Activated effector memory CD4-positive, alpha-beta T cell treated with Interleukin-2 at 50 U/mL for 16 hours (primary cell): ENCODE data around the gene ZMAT5.

Experiments used
- DNase-seq: peaks from one replicate; pipeline ENCODE4 v3.0.0-alpha.2; 2020

ZMAT5 gene

GRCh38 chr22:29726512-29727130 is 40.2 kb downstream of the ZMAT5 start:
- no peak for DNase-seq

- DNase-seq: no peak
Observed at GRCh38 chr22:29726106-29726505, 40.7 kb downstream of the ZMAT5 start.

- no peak for DNase-seq
Observed at GRCh38 chr22:29724843-29725242, 42.0 kb downstream of the ZMAT5 start.

- DNase-seq: no peak
Observed at GRCh38 chr22:29723766-29724165, 43.0 kb downstream of the ZMAT5 start.

GRCh38 chr22:29722587-29722986 is 44.2 kb downstream of the ZMAT5 start:
- no peak for DNase-seq

- DNase-seq: no peak
Observed at GRCh38 chr22:29722151-29722550, 44.7 kb downstream of the ZMAT5 start.

GRCh38 chr22:29720811-29721323 is 45.9 kb downstream of the ZMAT5 start:
- DNase-seq: no peak

GRCh38 chr22:29719899-29720645 is 46.7 kb downstream of the ZMAT5 start, which contains the start of gene CABP7:
TSS of gene CABP7 (plus strand) at chr22:29720003. CDS start at chr22:29720425, 422 bp downstream.
- DNase-seq: no peak

GRCh38 chr22:29718949-29719898 is 47.6 kb downstream of the ZMAT5 start:
- DNase-seq: no peak

- no peak for DNase-seq
Observed at GRCh38 chr22:29717789-29718188, 49.0 kb downstream of the ZMAT5 start.

- no peak for DNase-seq
Observed at GRCh38 chr22:29716814-29717545, 49.8 kb downstream of the ZMAT5 start.

GRCh38 chr22:29715705-29716104 is 51.1 kb downstream of the ZMAT5 start:
- DNase-seq: no peak

- no peak for DNase-seq
Observed at GRCh38 chr22:29715240-29715639, 51.6 kb downstream of the ZMAT5 start.

- no peak for DNase-seq
Observed at GRCh38 chr22:29713156-29713727, 53.6 kb downstream of the ZMAT5 start.

GRCh38 chr22:29712119-29712518 is 54.7 kb downstream of the ZMAT5 start:
- no peak for DNase-seq

- DNase-seq: no peak
Observed at GRCh38 chr22:29710922-29711593, 55.7 kb downstream of the ZMAT5 start.

- DNase-seq: no peak
Observed at GRCh38 chr22:29710193-29710592, 56.6 kb downstream of the ZMAT5 start.

GRCh38 chr22:29707471-29707870 is 59.3 kb downstream of the ZMAT5 start:
- DNase-seq: no peak

GRCh38 chr22:29707010-29707409 is 59.8 kb downstream of the ZMAT5 start:
- DNase-seq: no peak

- no peak for DNase-seq
Observed at GRCh38 chr22:29706486-29706885, 60.3 kb downstream of the ZMAT5 start.

GRCh38 chr22:29705651-29706050 is 61.2 kb downstream of the ZMAT5 start:
- DNase-seq: no peak
